NK-92 treated with Interleukin-12 subunit alpha and Interleukin-12 subunit beta, amount 100 ng/mL, for 24 hours (cell line): ENCODE measurements around the gene DIS3L2.
"Not testable (repeated sequence)": the region's sequence is repeated elsewhere in the genome, so short reads cannot be mapped to it uniquely, and the experiment has no call there.

ENCODE experiments used
- DNase-seq: peaks from one replicate; lab custom pipeline; 2025; lab: John Stamatoyannopoulos, UW

DIS3L2 gene

DNA sequence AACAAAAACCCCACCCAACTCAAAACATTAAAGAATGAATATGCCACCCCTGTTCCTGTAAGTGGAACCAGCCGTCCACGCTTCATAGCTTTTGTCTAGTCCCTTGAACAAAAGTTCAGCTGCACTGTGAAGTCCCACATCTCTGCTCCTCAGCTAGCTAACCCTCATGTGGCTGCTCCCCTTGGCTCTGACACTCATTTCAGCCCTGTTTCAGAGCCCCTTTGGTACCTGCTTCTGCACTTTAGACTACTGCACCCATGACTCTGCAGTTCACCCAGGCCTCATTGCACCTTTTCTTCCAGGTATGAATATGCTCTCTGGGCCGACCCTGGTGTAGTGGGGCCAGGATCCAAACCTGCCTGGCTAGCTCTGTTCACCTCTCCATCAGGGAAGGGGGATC lies 155.3 kb downstream of the DIS3L2 start:
- no peak for DNase-seq

DNA sequence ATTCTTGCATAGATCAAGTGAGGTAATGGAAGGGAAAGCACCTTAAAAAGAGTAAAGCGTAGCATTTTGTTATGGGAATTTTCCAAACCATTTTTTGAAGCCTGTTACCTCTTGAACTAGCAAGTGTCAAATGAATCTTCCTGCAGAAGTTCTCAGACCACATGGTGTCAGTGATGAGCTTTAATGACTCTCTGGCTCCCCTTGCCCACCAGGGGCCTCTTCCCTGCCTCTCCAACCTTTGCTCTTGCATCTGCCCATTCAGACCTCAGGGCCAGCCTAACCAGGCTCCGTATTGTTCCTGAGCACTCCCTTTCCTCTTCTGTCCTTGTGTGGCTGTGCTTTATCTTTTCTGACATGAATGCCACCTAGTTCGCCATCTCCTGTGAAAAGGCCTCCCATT lies 155.9 kb downstream of the DIS3L2 start:
- DNase-seq: no peak

DNA sequence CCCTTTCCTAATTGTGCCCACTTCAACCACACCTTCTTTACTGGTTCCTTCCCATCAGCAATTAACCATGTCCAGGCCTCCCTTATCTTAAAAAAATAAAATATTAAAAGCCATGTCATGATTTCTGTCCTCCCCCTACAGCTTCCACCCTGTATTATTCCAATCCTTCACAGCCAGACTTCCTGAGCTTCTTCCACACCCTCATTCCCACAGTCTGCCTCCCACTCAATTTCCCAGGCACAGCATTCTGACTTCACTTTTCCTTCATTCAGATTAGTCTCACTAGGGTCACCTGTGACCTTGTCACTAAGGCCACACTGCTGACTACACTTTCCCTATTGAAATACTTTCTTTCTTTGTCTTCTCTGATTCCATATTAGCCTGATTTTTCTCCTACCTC lies 159.4 kb downstream of the DIS3L2 start:
- DNase-seq: no peak

DNA sequence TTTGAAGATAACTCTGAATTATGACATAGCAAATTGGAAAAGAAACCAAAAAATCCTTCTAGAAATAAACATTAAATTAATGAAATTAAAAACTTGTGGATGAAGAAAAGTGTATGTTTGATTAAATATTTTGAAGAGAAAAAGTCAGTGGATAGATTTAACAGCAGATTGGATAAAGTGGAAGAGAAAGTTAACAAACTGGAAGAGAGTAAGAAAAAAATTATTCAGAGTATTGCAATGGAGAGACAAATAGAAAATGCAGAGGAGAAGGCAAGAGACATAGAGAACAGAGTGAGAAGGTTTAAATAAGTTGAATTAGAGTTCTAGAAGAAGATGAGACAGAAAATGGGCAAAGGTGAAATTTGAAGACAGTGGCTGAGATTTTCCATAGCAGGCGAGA lies 162.8 kb downstream of the DIS3L2 start:
- DNase-seq: no peak

DNA sequence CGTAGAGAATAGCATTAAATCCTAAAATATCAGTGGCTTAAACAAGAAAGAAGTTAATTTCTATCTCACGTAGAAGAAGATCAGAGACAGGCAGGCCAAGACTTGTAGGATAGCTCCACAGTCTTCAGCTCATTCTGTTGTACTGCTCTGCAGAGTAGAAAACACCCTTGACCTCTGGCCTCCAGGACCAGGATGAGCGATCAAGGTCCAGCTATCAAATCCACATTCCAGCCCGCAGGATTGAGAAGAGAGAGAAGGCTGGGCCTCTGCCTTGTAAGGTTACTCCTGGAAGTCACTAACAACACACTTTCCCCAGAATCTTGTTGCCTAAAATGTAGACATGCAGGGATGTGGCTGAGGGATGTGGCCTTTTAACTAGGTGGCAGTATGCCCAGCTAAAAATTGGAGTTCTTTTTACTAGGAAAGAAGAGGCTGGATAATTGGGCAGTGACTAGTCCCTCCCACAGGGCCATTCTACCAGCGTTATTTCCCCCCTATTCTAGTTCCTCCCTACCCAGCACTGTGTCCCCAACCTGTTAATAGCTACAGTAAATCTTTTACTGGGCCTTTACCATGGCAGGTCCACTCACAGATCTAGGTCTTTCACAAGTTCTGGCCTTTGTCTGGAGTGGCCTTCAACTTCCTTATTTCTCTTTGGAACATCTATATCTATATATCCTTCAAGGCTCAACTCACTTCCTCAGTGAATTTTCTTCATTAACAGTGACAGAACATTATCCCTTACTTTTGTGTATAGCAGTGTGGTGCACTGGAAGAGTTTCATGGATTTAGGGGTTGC lies 165.0 kb downstream of the DIS3L2 start:
- DNase-seq: no peak

DNA sequence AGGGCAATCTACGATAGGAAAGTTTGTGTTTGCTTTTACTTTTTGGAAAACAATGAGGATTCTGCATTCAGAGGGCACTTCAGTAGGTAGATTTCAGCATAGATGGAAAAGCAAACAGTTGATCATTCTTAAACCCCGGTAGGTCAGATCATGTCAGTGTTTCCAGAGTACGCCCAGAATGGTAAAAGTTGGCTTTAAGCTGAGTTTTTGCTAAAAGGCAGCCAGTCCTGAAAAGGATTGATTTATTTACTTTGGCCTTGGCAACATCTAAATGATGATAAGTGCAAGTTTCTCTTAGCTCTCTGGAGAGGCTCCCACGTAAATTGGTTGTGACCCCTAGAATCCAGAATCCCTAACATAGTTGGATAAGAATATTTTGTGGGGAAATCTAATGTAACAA lies 168.0 kb downstream of the DIS3L2 start:
- no peak for DNase-seq

DNA sequence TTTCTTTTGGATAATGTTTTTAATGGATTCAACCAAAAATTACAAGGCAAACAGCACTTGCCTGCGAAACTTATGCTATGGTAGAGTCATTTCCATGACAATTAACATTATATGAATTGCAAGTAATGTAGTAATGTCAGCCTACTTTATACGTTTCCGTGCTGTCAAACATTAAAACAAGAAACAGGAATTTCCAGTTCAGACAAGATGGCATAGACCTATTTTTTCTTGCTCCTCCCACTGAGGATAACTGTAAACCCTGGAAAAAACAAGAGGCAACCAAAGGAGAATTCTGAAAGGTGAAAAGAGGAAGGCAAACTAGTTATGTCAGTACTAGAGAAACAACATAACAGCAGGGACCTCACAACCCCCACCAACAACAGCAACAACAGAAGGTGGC lies 170.7 kb downstream of the DIS3L2 start:
- DNase-seq: no peak

DNA sequence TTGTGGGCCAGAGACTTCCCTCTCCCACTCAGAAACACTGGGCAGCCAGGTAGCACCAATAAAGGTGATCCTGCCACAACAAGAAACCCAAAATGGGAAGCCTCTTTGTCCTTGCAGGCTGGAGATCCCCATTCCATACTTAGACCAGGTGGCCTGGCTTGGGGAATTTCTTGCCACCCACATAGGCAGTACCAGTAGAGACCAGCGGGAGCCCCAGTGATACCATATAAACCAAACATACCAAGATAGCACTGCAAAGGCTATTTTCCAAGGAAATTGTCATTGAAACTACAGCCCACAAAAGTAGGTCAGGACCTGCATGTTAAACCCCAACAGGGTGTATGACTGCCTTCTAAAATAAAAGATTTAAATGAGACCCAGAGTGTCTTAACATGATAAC lies 171.6 kb downstream of the DIS3L2 start:
- DNase-seq: no peak

DNA sequence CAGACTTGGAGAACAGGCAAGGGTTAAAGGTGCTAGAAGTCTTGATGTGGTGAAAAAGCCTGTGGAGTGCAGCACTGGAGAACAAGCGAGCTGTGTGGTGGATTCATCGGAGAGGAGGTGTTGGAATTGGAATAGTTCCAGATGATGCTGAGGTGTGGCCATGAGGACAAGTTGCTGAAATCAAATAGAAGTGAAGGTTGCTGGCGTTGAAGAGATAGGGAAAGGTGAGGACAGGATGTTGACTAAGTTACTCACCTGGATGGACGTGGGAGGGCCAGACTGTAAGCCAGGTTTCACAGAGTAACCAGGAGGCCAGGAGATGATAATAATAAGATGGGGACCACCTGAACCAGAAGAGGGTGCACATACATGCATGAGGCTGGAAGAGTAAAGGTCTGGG lies 173.4 kb downstream of the DIS3L2 start:
- no peak for DNase-seq

DNA sequence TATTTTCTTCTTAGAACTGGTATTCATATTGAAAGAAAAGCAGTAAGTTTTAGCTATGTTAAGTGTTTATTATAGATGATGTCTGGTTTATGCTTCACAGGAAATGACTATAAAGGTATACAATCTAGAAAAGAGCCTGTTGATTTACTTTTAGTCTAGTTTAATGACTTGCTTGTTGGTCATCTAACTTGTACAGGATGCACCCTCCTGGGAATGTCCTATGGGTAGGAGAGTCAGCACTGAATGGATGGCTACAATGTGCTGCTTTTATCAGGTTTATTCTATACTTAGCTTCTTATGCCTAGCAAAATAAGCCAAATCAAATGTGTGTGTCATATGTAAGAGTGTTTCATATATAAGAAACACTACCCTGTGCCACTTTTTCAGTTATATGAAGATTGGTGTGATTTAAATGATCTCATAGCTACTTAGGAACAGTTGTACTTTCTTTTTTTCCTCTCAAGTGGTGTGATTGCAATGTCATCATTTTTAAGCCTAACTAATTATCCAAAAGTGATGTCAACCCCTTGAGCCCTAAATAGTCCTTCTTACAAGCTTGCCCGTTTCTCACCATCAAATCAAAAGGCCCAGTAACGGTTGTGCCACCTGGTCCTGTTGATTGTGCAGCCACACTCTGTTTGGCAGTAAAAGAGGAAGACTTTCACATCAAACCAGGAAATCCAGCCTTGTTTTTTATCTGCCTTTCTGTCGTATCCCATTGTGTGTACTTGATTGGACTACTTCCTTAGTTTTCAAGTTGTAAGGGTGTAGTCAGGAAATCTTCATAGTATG lies 176.0 kb downstream of the DIS3L2 start:
- DNase-seq: no peak

DNA sequence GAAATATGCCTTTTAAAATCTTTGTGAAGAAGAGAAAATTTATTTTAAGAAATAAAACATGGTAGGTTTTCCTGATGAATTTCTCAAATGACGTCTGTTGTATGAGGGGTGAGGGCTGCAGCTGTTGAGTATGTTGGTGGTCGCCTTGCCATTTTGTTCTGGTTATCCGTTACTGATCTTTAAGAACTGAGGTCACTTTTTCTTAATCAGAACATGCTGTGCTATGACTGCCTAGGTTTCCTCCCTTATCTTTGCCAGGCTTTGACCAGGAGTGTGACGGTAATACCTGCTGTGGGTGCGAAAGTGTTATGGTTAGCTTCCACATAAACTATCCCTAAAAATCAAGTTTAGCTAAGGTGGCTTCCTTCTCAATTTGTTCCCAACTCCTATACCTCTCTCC lies 176.9 kb downstream of the DIS3L2 start:
- no peak for DNase-seq

DNA sequence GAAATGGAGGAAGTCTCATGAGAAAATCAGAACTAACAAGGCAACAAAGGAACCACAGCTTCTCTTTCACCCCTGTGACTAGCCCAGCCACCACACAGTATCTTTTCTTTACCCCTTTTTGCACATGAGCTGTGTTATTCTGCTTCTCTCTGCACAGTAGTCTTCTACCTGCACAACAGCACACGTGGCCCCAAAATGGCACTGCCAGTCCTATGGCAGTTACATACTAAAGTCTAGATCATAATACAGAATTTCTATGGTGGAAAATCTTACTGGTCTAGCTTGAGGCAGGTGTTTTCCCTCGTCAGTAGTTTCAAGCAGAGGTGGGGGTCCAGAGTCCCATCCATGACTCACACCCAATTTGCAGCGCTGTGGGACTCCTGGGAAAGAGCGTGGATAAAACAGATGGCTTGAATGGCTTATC lies 177.7 kb downstream of the DIS3L2 start:
- no peak for DNase-seq

DNA sequence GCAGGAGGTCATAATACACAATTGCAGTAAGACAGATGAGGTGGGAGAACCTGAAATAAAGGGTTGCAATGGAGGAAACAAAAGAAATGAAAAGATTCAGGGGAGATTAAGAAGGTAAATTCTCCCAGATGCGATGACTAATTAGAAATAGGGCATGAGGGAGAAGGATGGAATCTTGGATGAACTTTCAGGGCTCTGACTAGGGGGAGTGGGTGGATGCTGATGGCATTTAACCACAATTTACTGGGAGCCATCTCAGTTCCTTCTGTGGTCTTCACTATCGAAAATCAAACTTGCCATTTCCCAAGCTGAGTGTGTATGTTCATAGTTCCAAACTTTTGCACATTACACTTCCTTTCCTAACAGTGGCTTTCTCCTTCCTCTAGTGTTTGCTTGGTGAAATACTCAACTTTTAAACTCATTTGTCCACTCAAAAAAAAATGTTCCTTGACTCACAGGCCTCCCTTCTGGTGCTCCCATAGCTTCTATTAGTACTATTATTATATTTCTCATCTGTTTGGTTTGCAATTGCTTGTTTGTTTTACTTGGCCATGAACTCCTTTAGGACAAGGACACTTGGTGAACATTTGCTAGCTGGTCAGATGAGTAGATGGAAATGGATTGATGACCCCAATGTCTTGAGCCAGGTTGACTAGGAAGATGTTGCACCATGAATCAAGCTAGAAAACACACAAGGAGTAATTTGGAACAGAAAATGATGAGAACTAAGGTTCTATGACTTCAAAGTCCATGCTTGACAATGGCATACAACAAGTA lies 178.5 kb downstream of the DIS3L2 start:
- DNase-seq: no peak

DNA sequence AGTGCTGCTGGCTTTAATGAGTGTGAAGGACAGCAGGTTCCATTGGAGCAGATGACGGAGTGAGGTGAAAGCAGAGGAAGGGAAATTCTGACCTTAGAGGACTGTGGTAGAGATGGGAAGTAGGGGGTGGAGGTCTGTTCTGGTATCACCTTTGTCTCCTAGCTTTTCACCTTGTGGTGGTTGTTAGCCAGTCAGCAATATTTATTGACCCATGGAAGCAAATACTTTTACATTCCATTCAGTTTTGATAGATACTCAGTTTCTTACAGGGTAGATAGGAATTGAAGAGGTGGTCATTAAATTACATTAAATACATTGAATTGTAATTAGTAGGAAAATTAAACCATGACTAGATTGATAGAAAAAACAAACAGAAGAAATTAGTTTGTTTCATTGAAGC lies 180.1 kb downstream of the DIS3L2 start:
- DNase-seq: no peak

DNA sequence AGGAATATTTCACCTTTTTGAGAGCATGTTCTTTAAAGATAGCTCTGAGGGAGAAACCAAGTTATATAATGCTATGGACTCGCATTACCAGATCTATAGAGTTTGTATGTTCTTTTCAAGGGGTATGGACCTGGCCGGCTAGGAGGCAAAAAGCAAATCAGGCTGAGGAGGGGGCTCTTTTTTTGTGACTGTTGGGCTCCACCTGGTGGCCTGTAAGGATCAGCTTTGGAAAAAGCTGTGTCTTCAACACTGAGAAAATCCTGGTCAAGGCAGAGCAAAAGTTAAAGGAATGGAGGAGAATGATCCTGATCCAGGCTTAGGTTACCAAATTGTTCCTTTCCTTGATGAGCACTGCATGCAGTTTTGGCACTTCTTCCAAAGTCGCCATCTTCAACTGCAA lies 180.5 kb downstream of the DIS3L2 start:
- DNase-seq: no peak

DNA sequence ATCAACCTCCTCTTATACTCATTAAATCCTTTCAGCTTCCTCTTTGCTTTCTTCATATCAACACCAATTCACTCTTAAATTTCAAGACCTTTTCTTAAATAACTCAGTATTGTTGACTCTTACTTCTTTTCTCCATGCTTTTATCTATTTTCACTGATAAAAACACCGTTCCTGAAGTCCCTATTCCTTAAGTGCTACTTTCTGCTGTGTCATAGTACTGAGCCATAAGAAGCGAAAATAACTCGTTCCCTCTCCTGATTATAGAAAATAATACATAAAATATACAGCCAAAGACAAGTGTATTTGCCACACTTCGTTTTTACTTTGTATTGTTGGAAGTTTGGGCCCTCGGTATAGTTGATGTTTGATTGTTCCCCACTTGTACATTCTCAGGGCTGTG lies 181.0 kb downstream of the DIS3L2 start:
- no peak for DNase-seq

DNA sequence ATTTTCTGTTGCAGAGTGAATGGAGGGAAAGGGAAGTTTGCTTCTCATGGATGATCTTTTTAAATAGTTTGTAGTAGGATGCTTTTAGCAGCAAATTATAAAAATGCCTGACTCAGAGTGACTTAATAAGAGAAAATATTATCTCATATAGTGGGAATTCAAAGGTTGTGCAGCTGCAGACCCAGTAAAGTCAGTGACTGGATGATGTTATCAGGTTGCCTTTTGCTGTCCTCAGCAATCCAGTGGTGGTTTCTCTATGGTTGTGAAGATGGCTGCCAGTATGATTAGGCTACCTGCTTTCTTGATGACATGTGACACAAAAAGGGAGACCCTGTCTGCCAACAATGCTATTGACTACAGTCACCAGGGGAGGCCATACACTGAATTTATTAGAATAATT lies 184.8 kb downstream of the DIS3L2 start:
- DNase-seq: no peak

DNA sequence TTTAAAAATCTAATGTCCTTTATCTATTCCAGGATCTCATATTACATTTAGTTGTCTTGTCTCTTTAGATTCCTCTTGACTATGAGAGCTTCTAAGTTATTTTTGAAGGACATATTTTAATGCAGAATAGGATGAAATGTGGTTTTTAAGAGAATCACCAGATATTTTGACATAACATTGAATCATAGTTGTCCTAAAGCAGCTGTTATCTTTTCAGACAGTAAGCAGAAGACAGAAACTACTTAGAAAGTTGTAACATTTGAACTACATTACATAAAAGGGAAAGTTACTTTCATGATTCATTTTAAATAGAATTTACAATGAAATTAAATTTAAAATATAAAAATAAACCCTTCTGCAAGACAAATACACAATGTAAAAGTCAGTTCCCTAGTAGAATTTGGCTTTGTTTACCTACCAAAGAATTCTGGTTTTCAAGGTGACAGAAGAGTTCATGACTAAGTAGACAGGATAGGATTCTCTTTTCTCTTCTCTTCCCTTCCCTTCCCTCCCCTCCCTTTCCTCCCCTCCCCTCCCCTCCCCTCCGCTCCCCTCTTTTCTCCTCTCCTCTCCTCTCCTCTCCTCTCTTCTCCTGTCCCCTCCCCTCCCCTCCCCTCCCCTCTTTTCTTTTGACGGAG lies 186.0 kb downstream of the DIS3L2 start:
- no peak for DNase-seq

DNA sequence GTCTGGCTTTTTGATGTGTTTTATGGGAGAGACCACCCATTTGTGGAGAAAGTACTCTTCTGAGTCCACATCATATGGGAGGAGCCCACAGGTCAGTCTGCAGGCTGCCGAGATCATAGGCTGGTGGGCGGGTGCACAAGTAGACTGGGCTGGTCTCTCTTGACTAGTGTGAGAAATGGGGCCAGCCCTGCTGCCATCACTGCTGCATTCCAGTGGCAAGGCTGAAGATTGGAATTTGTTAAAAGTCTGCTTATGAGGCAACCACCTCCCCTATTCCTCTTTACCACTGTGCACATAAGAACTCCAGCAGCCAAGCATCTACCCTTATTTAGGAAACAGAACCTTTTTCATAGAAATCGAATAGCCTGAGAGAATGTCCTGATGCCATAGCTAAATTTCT lies 200.7 kb downstream of the DIS3L2 start:
- DNase-seq: no peak

DNA sequence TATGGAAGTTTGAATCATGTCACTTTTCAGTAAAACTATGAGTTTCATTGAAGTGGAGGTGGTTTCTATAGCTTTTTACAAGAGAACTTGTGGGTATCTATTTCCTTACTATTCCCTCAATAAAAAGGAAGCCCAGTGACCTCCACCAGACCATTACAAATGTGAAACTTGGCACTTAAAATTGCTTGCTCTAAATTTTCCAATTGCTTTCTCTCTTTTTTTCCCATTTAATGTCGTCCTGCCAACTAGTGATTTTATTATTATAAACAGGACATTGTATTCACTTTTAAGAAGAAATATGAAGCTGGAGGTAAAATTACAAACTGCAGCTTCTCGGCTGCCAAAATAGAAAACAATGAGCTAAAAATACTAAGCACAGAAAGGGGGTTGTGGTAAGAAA lies 208.9 kb downstream of the DIS3L2 start:
- DNase-seq: no peak

DNA sequence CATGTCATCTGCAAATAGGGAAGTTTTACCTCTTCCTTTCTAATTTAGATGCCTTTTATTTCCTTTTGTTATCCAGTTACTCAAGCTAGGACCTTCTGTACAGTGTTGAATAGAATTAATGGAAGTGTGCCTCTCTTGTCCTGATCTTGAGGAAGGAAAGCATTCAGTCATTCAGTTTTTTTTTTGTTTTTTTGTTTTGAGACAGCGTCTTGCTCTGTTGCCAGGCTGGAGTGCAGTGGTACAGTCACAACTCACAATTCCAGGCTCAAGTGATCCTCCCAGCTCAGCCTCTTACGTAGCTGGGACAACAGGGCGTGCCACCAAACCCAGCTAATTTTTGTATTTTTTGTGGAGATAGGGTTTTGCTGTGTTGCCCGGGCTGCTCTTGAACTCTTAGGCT lies 213.1 kb downstream of the DIS3L2 start:
- DNase-seq: no peak

DNA sequence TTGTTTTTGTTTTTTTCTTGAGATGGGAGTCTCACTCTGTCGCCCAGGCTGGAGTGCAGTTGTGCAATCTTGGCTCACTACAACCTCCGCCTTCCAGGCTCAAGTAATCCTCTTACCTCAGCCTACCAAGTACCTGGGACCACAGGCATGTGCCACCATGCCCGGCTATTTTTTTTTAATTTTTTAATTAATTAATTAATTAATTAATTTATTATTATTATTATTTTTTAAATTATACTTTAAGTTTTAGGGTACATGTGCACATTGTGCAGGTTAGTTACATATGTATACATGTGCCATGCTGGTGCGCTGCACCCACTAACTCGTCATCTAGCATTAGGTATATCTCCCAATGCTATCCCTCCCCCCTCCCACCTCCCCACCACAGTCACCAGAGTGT lies 215.1 kb downstream of the DIS3L2 start:
- not testable (repeated sequence) for DNase-seq
